Mesendoderm (in vitro differentiated cells): Measurements from ENCODE around the gene ZFHX3.

Experiments
- DNase-seq: peaks from one replicate; pipeline ENCODE4 v3.0.0; 2013
- H2AK5ac ChIP-seq: 2 replicates; pipeline ENCODE4 v1.6.1; 2013; ENCODE audit warnings: low read length, inconsistent platforms
- H2BK120ac ChIP-seq: 2 replicates; pipeline ENCODE4 v1.6.1; 2013; ENCODE audit warnings: low read depth, mild to moderate bottlenecking, low read length, moderate library complexity, mixed read lengths
- H2BK15ac ChIP-seq: replicated peaks from 2 replicates; pipeline ENCODE4 v1.6.1; 2013; ENCODE audit warnings: low read depth, mild to moderate bottlenecking, moderate library complexity
- H2BK5ac ChIP-seq: 2 replicates; pipeline ENCODE4 v1.6.1; 2013; ENCODE audit warnings: low read length, inconsistent platforms
- H3K18ac ChIP-seq: 2 replicates; pipeline ENCODE4 v1.6.1; 2013; ENCODE audit warnings: mild to moderate bottlenecking, low read length, mixed read lengths
- H3K23ac ChIP-seq: one replicate; pipeline ENCODE4 v1.6.1; 2013; ENCODE audit warnings: low read length
- H3K27ac ChIP-seq: 2 replicates; pipeline ENCODE4 v1.5.1; 2013; ENCODE audit warnings: low read depth, mild to moderate bottlenecking, inconsistent platforms, low read length, moderate library complexity
- H3K27me3 ChIP-seq: 2 replicates; pipeline ENCODE4 v1.6.1; 2013; ENCODE audit warnings: low read length, control low read depth, mild to moderate bottlenecking, inconsistent platforms; ENCODE audit not compliant: insufficient read depth, poor library complexity
- H3K36me3 ChIP-seq: 2 replicates; pipeline ENCODE4 v1.6.1; 2013; ENCODE audit warnings: low read length, inconsistent platforms; ENCODE audit not compliant: control insufficient read depth, insufficient read depth
- H3K4ac ChIP-seq: one replicate; pipeline ENCODE4 v1.6.1; 2013; ENCODE audit warnings: low read depth, mild to moderate bottlenecking, low read length, moderate library complexity
- H3K4me1 ChIP-seq: 2 replicates; pipeline ENCODE4 v1.6.1; 2013; ENCODE audit warnings: low read depth, low read length, inconsistent platforms; ENCODE audit not compliant: control insufficient read depth
- H3K4me2 ChIP-seq: 2 replicates; pipeline ENCODE4 v1.6.1; 2013; ENCODE audit warnings: low read length
- H3K4me3 ChIP-seq: 2 replicates; pipeline ENCODE4 v1.5.1; 2013; ENCODE audit warnings: mild to moderate bottlenecking, low read length
- H3K56ac ChIP-seq: one replicate; pipeline ENCODE4 v1.6.1; 2013; ENCODE audit warnings: low read length
- H3K79me1 ChIP-seq: 2 replicates; pipeline ENCODE4 v1.6.1; 2013; ENCODE audit warnings: low read length, inconsistent platforms
- H3K79me2 ChIP-seq: 2 replicates; pipeline ENCODE4 v1.6.1; 2013; ENCODE audit warnings: mild to moderate bottlenecking, low read length; ENCODE audit not compliant: control insufficient read depth, insufficient read depth
- H3K9ac ChIP-seq: 2 replicates; pipeline ENCODE4 v1.6.1; 2013; ENCODE audit warnings: low read length, inconsistent platforms
- H4K5ac ChIP-seq: one replicate; pipeline ENCODE4 v1.6.1; 2013; ENCODE audit warnings: low read length
- H4K8ac ChIP-seq: one replicate; pipeline ENCODE4 v1.6.1; 2013; ENCODE audit warnings: low read depth, mild to moderate bottlenecking, control low read depth, low read length, moderate library complexity
- WGBS: extraction: QIAGEN DNeasy Blood & Tissue Kit; methylation state at CpG from one replicate; pipeline ENCODE4 v1.1.7; 2013; ENCODE audit warnings: low lambda C conversion rate, missing lambda C conversion rate; ENCODE audit not compliant: insufficient coverage; ENCODE audit errors: extremely low coverage; 5-methylcytosine and 5-hydroxymethylcytosine counted together

The ZFHX3 gene

DNA sequence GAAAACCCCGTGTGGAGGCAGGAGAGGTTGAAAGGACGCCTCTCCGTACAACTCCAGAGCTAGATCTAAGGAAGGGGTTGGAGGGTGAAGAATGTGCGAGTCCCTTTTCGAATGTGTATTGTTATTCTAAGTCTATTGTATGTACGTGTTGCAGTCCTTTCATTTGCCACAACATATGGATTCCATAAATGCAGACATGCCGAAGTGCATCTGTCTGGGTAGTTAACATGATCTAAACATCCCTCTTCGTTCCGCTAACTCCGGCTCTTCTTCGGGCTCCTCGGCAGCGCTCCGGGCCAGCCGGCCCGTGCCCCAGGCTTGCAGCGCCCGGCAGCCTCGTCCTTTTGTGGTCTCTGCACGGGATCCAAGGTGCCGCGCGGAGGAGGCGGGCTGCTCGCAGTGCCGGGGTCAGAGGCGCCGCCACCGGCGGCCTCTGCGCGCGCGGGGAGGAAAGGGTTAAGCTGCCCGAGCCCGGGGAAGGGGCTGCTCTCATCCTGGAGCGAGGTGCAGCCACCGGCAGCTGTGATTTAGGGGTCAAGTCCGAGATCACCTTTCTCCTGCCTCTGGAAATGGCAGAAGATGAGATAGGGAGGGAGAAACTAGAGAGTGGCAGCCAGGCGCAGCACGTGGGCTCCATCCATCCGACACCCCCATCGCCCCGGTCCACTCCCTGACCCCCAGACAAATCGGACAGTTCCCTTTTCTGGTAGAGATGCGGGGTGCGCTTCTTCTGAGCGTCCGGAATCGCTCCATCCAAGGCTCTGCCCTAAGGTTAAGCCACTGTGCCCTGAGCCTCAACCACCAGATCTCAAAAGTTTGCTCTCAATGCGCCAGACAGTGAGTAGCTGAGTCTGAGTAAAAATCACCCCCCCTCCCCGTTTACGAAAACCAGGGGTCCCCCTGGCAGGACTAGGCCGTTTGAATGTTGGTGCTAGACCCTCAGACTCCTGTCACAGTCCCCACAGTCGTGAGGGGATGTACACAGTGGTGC lies 15.1 kb upstream of the ZFHX3 start:
- DNase-seq = peak; percentile 61
- H3K27ac ChIP-seq = no peak overlapping the region
- no CpG with 5 or more reads among the region's 55 CpGs for WGBS
- H3K4me1 ChIP-seq = no peaks in the 10 kb centered on the region
- H3K4me3 ChIP-seq = no peak overlapping the region
- H3K9ac ChIP-seq = no peak overlapping the region
- no peak overlapping the region for H2BK120ac ChIP-seq
- H3K56ac ChIP-seq = no peak overlapping the region
- no peak overlapping the region for H2BK5ac ChIP-seq
- no peak overlapping the region for H4K8ac ChIP-seq
- H3K4me2 ChIP-seq = peak overlapping the region; percentile 5
- H3K23ac ChIP-seq = no peak overlapping the region
- no peak overlapping the region for H2AK5ac ChIP-seq
- no peak overlapping the region for H3K18ac ChIP-seq
- no peaks in the 10 kb centered on the region for H3K79me2 ChIP-seq
- no peak overlapping the region for H3K4ac ChIP-seq
- no peaks in the 10 kb centered on the region for H3K36me3 ChIP-seq
- H4K5ac ChIP-seq = no peak overlapping the region
- H3K27me3 ChIP-seq = peaks cover 48% of the 10 kb centered on the region
- H2BK15ac ChIP-seq = no peak overlapping the region
- H3K79me1 ChIP-seq = no peaks in the 10 kb centered on the region

DNA sequence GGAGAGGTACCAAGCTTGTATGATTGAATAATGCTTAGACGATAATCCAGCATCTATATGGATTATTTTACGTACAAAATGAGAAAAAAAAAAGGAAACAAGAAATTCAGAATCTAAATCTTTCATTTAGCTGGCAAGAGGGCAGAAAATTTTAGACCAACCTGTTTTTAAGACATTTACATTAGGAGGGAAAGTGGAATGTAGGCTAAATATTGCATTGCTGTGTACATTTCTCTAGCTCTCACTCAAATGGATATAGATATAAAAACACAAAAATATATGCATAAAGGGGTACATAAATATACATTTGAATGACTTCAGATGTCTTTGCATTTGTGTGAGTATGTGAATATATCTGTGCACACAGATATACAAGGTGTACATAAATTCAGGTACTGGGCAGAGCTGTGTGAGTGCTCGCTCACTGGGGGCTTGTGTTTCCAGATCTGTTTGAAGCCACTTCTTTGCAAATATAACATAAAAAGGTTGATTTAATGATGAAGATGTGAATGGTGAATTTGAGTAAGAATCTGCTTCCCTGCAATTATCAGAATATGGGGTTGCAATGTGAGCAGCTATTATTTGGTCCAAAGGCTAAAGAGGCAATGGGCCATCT lies 14.2 kb upstream of the ZFHX3 start:
- no peak overlapping the region for H2BK5ac ChIP-seq
- no peak overlapping the region for H4K5ac ChIP-seq
- H3K36me3 ChIP-seq = no peaks in the 10 kb centered on the region
- H3K23ac ChIP-seq = no peak overlapping the region
- WGBS = no CpG with 5 or more reads among the region's 3 CpGs
- no peaks in the 10 kb centered on the region for H3K79me2 ChIP-seq
- no peak overlapping the region for H2BK120ac ChIP-seq
- H4K8ac ChIP-seq = no peak overlapping the region
- H3K9ac ChIP-seq = no peak overlapping the region
- H3K27me3 ChIP-seq = peaks cover 38% of the 10 kb centered on the region
- H3K79me1 ChIP-seq = no peaks in the 10 kb centered on the region
- H3K4me2 ChIP-seq = no peak overlapping the region
- no peak overlapping the region for H3K4me3 ChIP-seq
- H3K18ac ChIP-seq = no peak overlapping the region
- no peaks in the 10 kb centered on the region for H3K4me1 ChIP-seq
- no peak overlapping the region for H3K27ac ChIP-seq
- no peak for DNase-seq
- H3K56ac ChIP-seq = no peak overlapping the region
- no peak overlapping the region for H2BK15ac ChIP-seq
- H2AK5ac ChIP-seq = no peak overlapping the region
- no peak overlapping the region for H3K4ac ChIP-seq

DNA sequence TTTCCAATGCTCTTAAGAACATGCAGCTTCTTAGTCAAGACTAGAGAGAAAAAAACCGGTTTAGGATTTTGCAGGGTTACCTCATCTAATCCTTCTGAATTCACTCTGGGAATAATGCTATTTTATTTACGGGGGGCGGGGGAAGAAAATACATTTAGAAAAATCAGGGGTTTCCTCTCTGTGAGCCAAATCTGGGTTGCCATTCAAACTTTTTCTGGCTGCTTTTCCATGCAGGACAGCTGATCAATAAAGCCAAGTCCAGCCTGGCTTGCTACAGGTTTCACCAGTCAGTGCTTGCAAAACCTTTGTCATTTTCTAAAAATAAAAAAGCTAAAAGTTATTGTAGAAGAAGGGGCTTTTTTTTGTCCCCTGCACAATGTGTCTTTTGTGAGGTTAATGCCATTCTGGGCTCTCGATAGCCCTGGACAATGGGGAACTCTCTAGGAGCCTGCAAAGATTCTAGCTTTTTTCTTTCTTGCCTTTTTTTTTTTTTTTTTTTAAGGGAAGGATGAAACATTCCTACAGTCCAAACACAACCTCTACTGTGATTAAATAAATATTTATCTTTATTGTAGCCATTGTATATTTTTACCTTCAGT lies 13.1 kb upstream of the ZFHX3 start:
- no peak overlapping the region for H4K5ac ChIP-seq
- H3K4me1 ChIP-seq = no peaks in the 10 kb centered on the region

DNA sequence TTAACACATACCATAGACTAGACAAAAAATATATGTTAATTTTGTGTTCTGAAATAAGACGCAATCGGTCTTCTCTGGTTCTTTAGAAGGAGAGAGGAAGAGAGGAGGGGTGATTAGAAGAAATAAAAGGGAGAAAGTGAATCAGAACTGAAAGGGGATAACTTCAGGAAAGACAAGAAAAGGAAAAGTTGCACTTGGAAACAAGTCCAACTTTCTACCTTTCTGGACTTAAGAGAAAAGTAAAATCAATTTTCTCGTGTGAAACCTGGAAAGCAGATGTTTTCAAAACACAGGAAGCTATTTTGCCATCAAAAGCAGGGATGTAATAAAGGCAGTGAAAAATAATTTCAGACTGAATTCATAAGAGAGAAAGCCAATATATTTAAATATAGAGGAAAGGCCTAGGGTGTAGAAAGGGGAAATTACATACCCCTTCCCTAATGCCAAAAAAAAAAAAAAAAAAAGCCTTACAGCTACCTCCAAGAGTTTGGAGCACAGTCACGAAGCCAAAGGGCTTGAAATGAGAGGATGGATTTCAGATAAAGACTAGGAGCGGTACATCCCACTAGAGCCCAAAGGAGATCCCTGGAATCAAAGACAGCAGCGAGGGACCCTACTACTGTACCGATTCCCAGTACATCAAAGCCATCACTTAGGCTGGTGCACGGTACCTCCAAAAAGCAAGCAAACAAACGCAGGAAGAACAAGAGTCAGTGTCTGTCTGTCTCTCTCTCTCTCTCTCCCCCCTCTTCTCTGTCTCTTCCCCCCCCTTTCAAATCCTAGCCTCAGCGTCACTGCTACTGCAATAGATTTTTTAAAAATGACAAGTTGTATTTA lies 12.1 kb upstream of the ZFHX3 start:
- peaks cover 2% of the 10 kb centered on the region for H3K79me1 ChIP-seq
- no peak overlapping the region for H2BK120ac ChIP-seq
- WGBS = no CpG with 5 or more reads among the region's 10 CpGs
- H2AK5ac ChIP-seq = no peak overlapping the region
- peaks cover 32% of the 10 kb centered on the region for H3K27me3 ChIP-seq
- H3K9ac ChIP-seq = no peak overlapping the region
- no peak overlapping the region for H3K4me3 ChIP-seq
- H2BK15ac ChIP-seq = no peak overlapping the region
- H3K4me1 ChIP-seq = peaks cover 3% of the 10 kb centered on the region
- no peak overlapping the region for H3K27ac ChIP-seq
- no peak overlapping the region for H3K4me2 ChIP-seq
- no peak overlapping the region for H4K5ac ChIP-seq
- no peak overlapping the region for H4K8ac ChIP-seq
- no peak overlapping the region for H3K4ac ChIP-seq
- no peaks in the 10 kb centered on the region for H3K36me3 ChIP-seq
- H3K23ac ChIP-seq = no peak overlapping the region
- H3K79me2 ChIP-seq = peaks cover 4% of the 10 kb centered on the region
- H2BK5ac ChIP-seq = no peak overlapping the region
- no peak overlapping the region for H3K18ac ChIP-seq
- no peak overlapping the region for H3K56ac ChIP-seq
- no peak for DNase-seq

More for the DNA sequence above, 13.1 kb upstream of the ZFHX3 start:
- Histone ChIP-seq H3K56ac (no peak overlapping the region), H4K8ac (no peak overlapping the region), H3K18ac (no peak overlapping the region), H3K4me2 (no peak overlapping the region), H3K9ac (no peak overlapping the region), H3K27ac (no peak overlapping the region), H3K36me3 (no peaks in the 10 kb centered on the region), H3K79me2 (peaks cover 4% of the 10 kb centered on the region), H2BK15ac (no peak overlapping the region), H2AK5ac (no peak overlapping the region), H3K27me3 (peaks cover 36% of the 10 kb centered on the region), H2BK5ac (no peak overlapping the region), H3K23ac (no peak overlapping the region), H3K4ac (no peak overlapping the region), H2BK120ac (no peak overlapping the region), H3K4me3 (no peak overlapping the region), H3K79me1 (peaks cover 2% of the 10 kb centered on the region)
- no CpG with 5 or more reads among the region's 4 CpGs for WGBS
- DNase-seq = no peak

DNA sequence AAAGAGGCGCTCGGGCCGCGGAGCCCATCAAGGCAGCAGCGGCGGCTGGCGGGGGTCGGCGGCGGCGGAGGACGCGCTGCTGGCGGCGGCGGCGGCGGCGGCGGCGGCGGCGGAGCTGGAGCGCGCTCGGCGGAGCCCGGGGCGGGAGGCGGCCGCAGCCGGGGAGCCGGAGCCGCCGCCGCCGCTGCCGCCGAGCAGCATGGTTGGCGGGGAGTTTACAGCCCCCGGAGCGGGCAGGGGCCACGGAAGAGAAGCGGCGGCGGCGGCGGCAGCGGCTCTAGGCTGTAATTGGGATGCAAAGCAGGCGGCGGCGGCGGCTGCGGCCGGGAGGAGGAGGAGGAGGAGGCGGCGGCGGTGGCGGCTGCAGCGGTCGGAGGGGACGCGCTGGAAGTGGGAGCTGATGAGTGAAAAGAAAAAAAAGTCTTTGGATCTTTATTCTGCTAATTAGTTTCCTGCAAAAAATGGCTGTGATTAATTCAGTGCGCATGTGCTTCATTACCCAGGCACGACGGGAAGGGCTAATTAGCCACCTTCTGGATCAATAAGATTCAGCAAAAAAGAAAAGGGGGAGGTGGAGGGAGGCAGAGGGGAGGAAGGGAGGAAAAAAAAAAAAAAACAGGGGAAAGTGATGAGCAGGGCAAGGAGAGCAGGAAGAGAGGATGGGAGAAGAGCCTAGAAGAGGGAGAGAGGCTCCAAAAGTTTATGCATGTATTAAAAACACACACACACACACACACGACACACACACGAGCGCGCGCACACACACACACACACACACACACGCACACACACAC lies 10.9 kb upstream of the ZFHX3 start:
- peak overlapping the region; percentile 37 for H3K27ac ChIP-seq
- WGBS = no CpG with 5 or more reads among the region's 72 CpGs

More for the DNA sequence above, 10.9 kb upstream of the ZFHX3 start:
- Histone ChIP-seq H3K9ac (peak overlapping the region; percentile 42), H3K36me3 (no peaks in the 10 kb centered on the region), H2BK15ac (no peak overlapping the region), H2BK120ac (no peak overlapping the region), H3K4ac (peak overlapping the region; percentile 93), H3K23ac (no peak overlapping the region), H3K27me3 (peaks cover 28% of the 10 kb centered on the region), H2BK5ac (no peak overlapping the region), H3K4me1 (peaks cover 3% of the 10 kb centered on the region), H3K56ac (peak overlapping the region; percentile 42), H2AK5ac (no peak overlapping the region), H4K5ac (no peak overlapping the region), H3K18ac (peak overlapping the region; percentile 97), H3K4me2 (peak overlapping the region; percentile 28), H3K79me1 (peaks cover 2% of the 10 kb centered on the region), H4K8ac (peak overlapping the region; percentile 95), H3K79me2 (peaks cover 4% of the 10 kb centered on the region), H3K4me3 (peak overlapping the region; percentile 37)
- peak; percentile 72 for DNase-seq
